H1 (cell line): ENCODE results near the gene RHOBTB1. TPM values are rescaled to one million over a fixed set of nuclear protein-coding genes. Genes with fewer than 3 reads are reported as not detected.

Experiments used
- CTCF ChIA-PET: fragments of 300-600 bp; sonication (Branson Sonifier 250); formaldehyde crosslinking; loops from one replicate; lab custom pipeline; 2021; ENCODE audit not compliant: partially characterized antibody; lab: Charles Lee
- POLR2A ChIA-PET: fragments of 300-600 bp; sonication (Branson Sonifier 250); formaldehyde crosslinking; loops from one replicate; lab custom pipeline; 2021; ENCODE audit warnings: inconsistent platforms; ENCODE audit not compliant: partially characterized antibody; lab: Charles Lee
- DNase-seq, 2 experiments: peaks; one replicate each; pipeline versions ENCODE4 v3.0.0 to v3.0.0-alpha.2; 2010 to 2022; ENCODE audit warnings: low spot score in 2 of 2, low read depth in 1 of 2, mixed read lengths in 1 of 2
- FAIRE-seq: peaks from 2 replicates; lab custom pipeline; 2011; peaks lifted over from hg19 to GRCh38; lab: Jason Lieb, UNC
- H2AFZ ChIP-seq: 2 replicates; pipeline ENCODE4 v1.8.1; 2012; ENCODE audit warnings: low read length, inconsistent platforms
- H2AK5ac ChIP-seq: 2 replicates; pipeline ENCODE4 v1.6.1; 2013; ENCODE audit warnings: low read depth, low read length
- H2BK120ac ChIP-seq: replicated peaks from 2 replicates; pipeline ENCODE3; 2013; ENCODE audit warnings: low read depth, low read length, inconsistent platforms
- H2BK12ac ChIP-seq: 2 replicates; pipeline ENCODE4 v1.6.1; 2013; ENCODE audit warnings: low read depth, low read length
- H2BK15ac ChIP-seq: 2 replicates; pipeline ENCODE4 v1.6.1; 2013; ENCODE audit warnings: low read length
- H2BK20ac ChIP-seq: 2 replicates; pipeline ENCODE4 v1.6.1; 2013; ENCODE audit warnings: low read length
- H2BK5ac ChIP-seq: 2 replicates; pipeline ENCODE4 v1.6.1; 2013; ENCODE audit warnings: low read depth, low read length
- H3K14ac ChIP-seq: 2 replicates; pipeline ENCODE4 v1.6.1; 2013; ENCODE audit warnings: inconsistent platforms; ENCODE audit not compliant: insufficient read length
- H3K18ac ChIP-seq: 2 replicates; pipeline ENCODE4 v1.6.1; 2013; ENCODE audit warnings: low read length; ENCODE audit errors: extremely low read depth
- H3K23ac ChIP-seq: 2 replicates; pipeline ENCODE4 v1.6.1; 2013; ENCODE audit warnings: inconsistent platforms; ENCODE audit not compliant: insufficient read length
- H3K23me2 ChIP-seq: 2 replicates; pipeline ENCODE4 v1.6.1; 2013; ENCODE audit warnings: low read depth, low read length
- H3K27ac ChIP-seq: 2 replicates; pipeline ENCODE4 v1.6.1; 2011; ENCODE audit warnings: low read depth, low read length, inconsistent platforms
- H3K27me3 ChIP-seq, 4 experiments: replicated peaks in 1 of 4; 1 replicate in 1 of 4; 2 replicates in 3 of 4; pipeline versions ENCODE4 v1.6.1 to v1.8.1; 2011 to 2013; ENCODE audit warnings: low read length in 3 of 4, mild to moderate bottlenecking in 3 of 4, inconsistent platforms in 2 of 4, mixed read lengths in 2 of 4, moderate library complexity in 1 of 4; ENCODE audit not compliant: control insufficient read depth in 3 of 4, insufficient read depth in 3 of 4; ENCODE audit errors: extremely low read depth in 1 of 4
- H3K36me3 ChIP-seq, 4 experiments: 2 replicates each; pipeline versions ENCODE4 v1.6.1 to v1.8.1; 2011 to 2013; ENCODE audit warnings: mild to moderate bottlenecking in 4 of 4, low read length in 3 of 4, moderate library complexity in 2 of 4, control low read depth in 1 of 4, inconsistent platforms in 1 of 4; ENCODE audit not compliant: insufficient read depth in 4 of 4, control insufficient read depth in 2 of 4
- H3K4ac ChIP-seq: replicated peaks from 2 replicates; pipeline ENCODE3; 2013; ENCODE audit warnings: low read length, low read depth, mixed read lengths, inconsistent platforms; ENCODE audit not compliant: insufficient read length
- H3K4me1 ChIP-seq, 4 experiments: replicated peaks in 1 of 4; 1 replicate in 1 of 4; 2 replicates in 3 of 4; pipeline versions ENCODE4 v1.6.1 to v1.8.1; 2011 to 2013; ENCODE audit warnings: low read length in 3 of 4, inconsistent platforms in 2 of 4, mixed read lengths in 1 of 4; ENCODE audit not compliant: insufficient read depth in 4 of 4, control insufficient read depth in 3 of 4
- H3K4me2 ChIP-seq, 2 experiments: 2 replicates each; pipeline versions ENCODE4 v1.6.1 to v1.8.1; 2011 to 2013; ENCODE audit warnings: low read depth in 2 of 2, low read length in 2 of 2, control low read depth in 1 of 2, inconsistent platforms in 1 of 2, mild to moderate bottlenecking in 1 of 2; ENCODE audit not compliant: insufficient read depth in 1 of 2
- H3K4me3 ChIP-seq, 4 experiments: fragments of 200-600, 300-600 bp in 1 of 4; sonication (generic), shearing (Covaris generic), sonication (Bioruptor Twin) in 1 of 4; 2 replicates each; pipeline versions ENCODE4 v1.5.1 to v1.8.1; 2011 to 2016; ENCODE audit warnings: low read length in 4 of 4, low read depth in 3 of 4, control low read depth in 2 of 4, inconsistent platforms in 2 of 4, mild to moderate bottlenecking in 2 of 4, mixed read lengths in 1 of 4, moderate library complexity in 1 of 4; ENCODE audit not compliant: insufficient read depth in 2 of 4; ENCODE audit errors: extremely low read depth in 1 of 4
- H3K56ac ChIP-seq: replicated peaks from 2 replicates; pipeline ENCODE3; 2013; ENCODE audit warnings: low read depth, mild to moderate bottlenecking, mixed read lengths, low read length, inconsistent platforms; ENCODE audit not compliant: insufficient read length
- H3K79me1 ChIP-seq: 2 replicates; pipeline ENCODE4 v1.6.1; 2013; ENCODE audit warnings: low read depth, low read length, control low read depth
- H3K79me2 ChIP-seq, 2 experiments: 2 replicates each; pipeline versions ENCODE4 v1.6.1 to v1.8.1; 2012 to 2013; ENCODE audit warnings: low read length in 2 of 2, mild to moderate bottlenecking in 2 of 2, inconsistent platforms in 1 of 2; ENCODE audit not compliant: insufficient read depth in 2 of 2, control insufficient read depth in 1 of 2
- H3K9ac ChIP-seq, 4 experiments: replicated peaks in 1 of 4; 1 replicate in 1 of 4; 2 replicates in 3 of 4; pipeline versions ENCODE4 v1.6.1 to v1.8.1; 2011 to 2013; ENCODE audit warnings: low read depth in 3 of 4, low read length in 3 of 4, control low read depth in 2 of 4, mild to moderate bottlenecking in 2 of 4, moderate library complexity in 2 of 4, inconsistent platforms in 1 of 4; ENCODE audit errors: extremely low read depth in 1 of 4
- H3K9me3 ChIP-seq, 2 experiments: 2 replicates each; pipeline versions ENCODE4 v1.6.1 to v1.8.1; 2012 to 2013; ENCODE audit warnings: mild to moderate bottlenecking in 2 of 2, moderate library complexity in 2 of 2, control low read depth in 1 of 2, inconsistent platforms in 1 of 2, low read depth in 1 of 2, low read length in 1 of 2, mixed read lengths in 1 of 2; ENCODE audit not compliant: insufficient read depth in 2 of 2
- H4K20me1 ChIP-seq, 2 experiments: replicated peaks in 1 of 2; 2 replicates each; pipeline versions ENCODE3 to v1.8.1; 2011 to 2013; ENCODE audit warnings: inconsistent platforms in 2 of 2, low read length in 2 of 2, mild to moderate bottlenecking in 1 of 2; ENCODE audit not compliant: insufficient read depth in 2 of 2, control insufficient read depth in 1 of 2
- H4K5ac ChIP-seq: 2 replicates; pipeline ENCODE4 v1.6.1; 2013; ENCODE audit warnings: low read length, low read depth, mixed read lengths, inconsistent platforms; ENCODE audit not compliant: insufficient read length
- H4K8ac ChIP-seq: 2 replicates; pipeline ENCODE4 v1.8.0; 2013; ENCODE audit warnings: mild to moderate bottlenecking, moderate library complexity, low read length, inconsistent platforms; ENCODE audit not compliant: insufficient read depth; ENCODE audit errors: extremely low read depth
- H4K91ac ChIP-seq: replicated peaks from 2 replicates; pipeline ENCODE3; 2013; ENCODE audit warnings: low read length, mixed read lengths, inconsistent platforms; ENCODE audit not compliant: insufficient read length
- ASH2L ChIP-seq: fragments of 200-600, 300-600 bp; sonication (generic); IDR thresholded peaks from one replicate; pipeline ENCODE4 v1.7.1; 2017; ENCODE audit warnings: low read length
- CBX8 ChIP-seq: fragments of 300-800, 300-1000 bp; sonication (generic); IDR thresholded peaks from 2 replicates; pipeline ENCODE4 v1.7.1; 2016; ENCODE audit warnings: low read depth, low read length, borderline replicate concordance
- CEBPB ChIP-seq: IDR thresholded peaks from 2 replicates; pipeline ENCODE4 v1.6.1; 2012; ENCODE audit warnings: low read depth, low read length
- CREB1 ChIP-seq: IDR thresholded peaks from 2 replicates; pipeline ENCODE4 v1.6.1; 2012; ENCODE audit warnings: inconsistent platforms
- GABPA ChIP-seq: IDR thresholded peaks from 2 replicates; pipeline ENCODE4 v1.6.1; 2011; ENCODE audit warnings: mild to moderate bottlenecking, low read length, moderate library complexity, borderline replicate concordance; ENCODE audit not compliant: insufficient read depth
- RBBP5 ChIP-seq: IDR thresholded peaks from 2 replicates; pipeline ENCODE4 v1.7.1; 2012; ENCODE audit warnings: low read depth, mild to moderate bottlenecking, inconsistent platforms, low read length, moderate library complexity, borderline replicate concordance
- SIRT6 ChIP-seq: IDR thresholded peaks from one replicate; pipeline ENCODE4 v1.7.1; 2012; ENCODE audit warnings: low read length, inconsistent platforms
- TAF1 ChIP-seq: IDR thresholded peaks from 2 replicates; pipeline ENCODE4 v1.6.1; 2011; ENCODE audit warnings: mild to moderate bottlenecking, low read depth, low read length
- TAF7 ChIP-seq: optimal IDR thresholded peaks from 2 replicates; pipeline ENCODE3; 2011; ENCODE audit warnings: low read depth, mild to moderate bottlenecking, inconsistent platforms, low read length, moderate library complexity, borderline replicate concordance
- TEAD4 ChIP-seq: IDR thresholded peaks from 2 replicates; pipeline ENCODE4 v1.6.1; 2012; ENCODE audit warnings: low read depth, low read length, inconsistent platforms, mixed read lengths
- YY1 ChIP-seq: IDR thresholded peaks from 2 replicates; pipeline ENCODE4 v1.6.1; 2011; ENCODE audit warnings: low read depth, mild to moderate bottlenecking, low read length
- ZNF274 ChIP-seq: IDR thresholded peaks from 2 replicates; pipeline ENCODE4 v1.7.0; 2012; ENCODE audit warnings: low read length, borderline replicate concordance; ENCODE audit errors: extremely low read depth
- WGBS, 2 experiments: shearing (Covaris generic) in 1 of 2; methylation state at CpG; one replicate each; pipeline versions ENCODE4 v1.1.6 to v1.1.7; 2013 to 2015; ENCODE audit warnings: low lambda C conversion rate in 2 of 2, mixed read lengths in 2 of 2, inconsistent platforms in 1 of 2, low coverage in 1 of 2, missing lambda C conversion rate in 1 of 2; ENCODE audit not compliant: insufficient replicate concordance in 2 of 2, insufficient coverage in 1 of 2, insufficient read length in 1 of 2; ENCODE audit errors: extremely low coverage in 1 of 2, missing lambda C conversion rate in 1 of 2; 5-methylcytosine and 5-hydroxymethylcytosine counted together
- polyA plus RNA-seq, 7 experiments: library from polyadenylated mRNA; depleted of rRNA in 3 of 7; stranded (reverse) in 5 of 7; unstranded in 2 of 7; fragments of >200 nt in 5 of 7; fragments of 200-250 nt in 2 of 7; gene quantifications; 1 replicate in 5 of 7; 2 replicates in 1 of 7; 4 replicates in 1 of 7; pipeline versions ENCODE4 v1.2.1 to v1.2.3, GENCODE V29; 2011 to 2013; ENCODE audit warnings: missing spikeins in 2 of 7, mixed read lengths in 2 of 7
- total RNA-seq: library from RNA; stranded (reverse); fragmentation: NEBNext Ultra II Directional; extraction: Animal tissue kit (Norgen Biotek cat#: 25700); gene quantifications from 2 replicates; pipeline ENCODE4 v1.2.1, GENCODE V29; 2021

The RHOBTB1 gene
- total and polyA plus RNA-seq, 2 of the 8 experiments (the other 6 are each of a cell fraction or from before 2014, with no cell fraction given) = 6.1 to 7.4 TPM

DNA sequence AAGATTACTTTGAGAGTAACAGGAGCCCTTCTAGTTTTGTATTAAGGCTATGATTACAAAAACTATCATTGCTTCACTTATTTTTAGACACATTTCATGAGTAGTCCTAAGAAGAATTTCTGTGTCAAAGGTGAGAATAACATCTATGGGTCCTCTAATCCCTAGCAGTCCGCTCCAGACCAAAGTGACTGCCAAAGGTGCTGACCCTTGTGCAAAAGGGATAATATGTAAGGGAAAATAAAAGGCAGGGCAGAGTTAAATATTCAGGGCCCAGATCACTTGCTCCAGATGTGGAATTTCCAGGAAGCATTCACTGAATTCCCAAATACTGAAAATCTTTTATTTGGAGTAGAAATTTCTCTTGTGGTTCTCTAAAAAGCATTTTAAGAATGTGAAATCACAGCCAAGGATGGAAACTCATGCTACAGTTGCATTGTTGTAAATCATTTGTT lies 29.3 kb downstream of the RHOBTB1 start:
- H3K36me3 ChIP-seq = no peaks in the 10 kb centered on the region
- no peak overlapping the region for H2BK120ac ChIP-seq
- H4K91ac ChIP-seq = no peak overlapping the region
- H3K27ac ChIP-seq = no peak overlapping the region
- H2AFZ ChIP-seq = no peak overlapping the region
- no peak overlapping the region for H3K18ac ChIP-seq
- no peak overlapping the region for H3K14ac ChIP-seq
- no peak for DNase-seq
- POLR2A ChIA-PET = interaction anchor here (0.6 kb wide), 1 partner anchor 34 kb away, joined by 3 read pairs; no protein-coding TSS in a partner anchor
- no peak overlapping the region for H2BK5ac ChIP-seq
- TF ChIP-seq YY1 (no peak), TAF1 (no peak), RBBP5 (no peak), CBX8 (no peak), TAF7 (no peak), ASH2L (no peak), TEAD4 (no peak), ZNF274 (no peak), CEBPB (no peak), CREB1 (no peak), GABPA (no peak), SIRT6 (no peak)
- TF ChIP-seq, all 59 proteins: peak for 0
- H3K4me3 ChIP-seq = no peak overlapping the region
- H3K27me3 ChIP-seq = no peaks in the 10 kb centered on the region
- H4K8ac ChIP-seq = no peak overlapping the region
- no peak overlapping the region for H3K56ac ChIP-seq
- no peak overlapping the region for H2AK5ac ChIP-seq
- no peaks in the 10 kb centered on the region for H3K23me2 ChIP-seq
- no peaks in the 10 kb centered on the region for H3K79me1 ChIP-seq
- no peak overlapping the region for H3K4me2 ChIP-seq
- no peak overlapping the region for H3K9ac ChIP-seq
- WGBS, 2 experiments = 100% methylated on average over 1 of the region's 1 CpG; no CpG with 5 or more reads in 1 of the 2 experiments
- FAIRE-seq = no peak
- no peaks in the 10 kb centered on the region for H3K4me1 ChIP-seq
- no peaks in the 10 kb centered on the region for H3K9me3 ChIP-seq
- no peak overlapping the region for H2BK20ac ChIP-seq
- no peak overlapping the region for H2BK15ac ChIP-seq
- CTCF ChIA-PET = interaction anchor here (1.2 to 2.0 kb wide), 4 partner anchors 8 to 67 kb away, joined by 3 to 9 read pairs (median 6); no protein-coding TSS in a partner anchor
- no peak overlapping the region for H3K4ac ChIP-seq
- no peaks in the 10 kb centered on the region for H3K79me2 ChIP-seq
- H4K5ac ChIP-seq = no peak overlapping the region
- H2BK12ac ChIP-seq = no peak overlapping the region
- no peak overlapping the region for H3K23ac ChIP-seq
- H4K20me1 ChIP-seq = no peaks in the 10 kb centered on the region
